Left lung (tissue), 10 donors: ENCODE results near the gene FOLR3. TPM values are rescaled to one million over a fixed set of nuclear protein-coding genes. Genes with fewer than 3 reads are reported as not detected.

Experiments used
- ATAC-seq: fragments of 200-7000 bp; cut with Tn5 transposase; one replicate; pipeline ENCODE4 v1.9.1; 2020; ENCODE audit warnings: moderate library complexity
- DNase-seq, 4 donors: peaks; one replicate each; pipeline ENCODE4 v3.0.0-alpha.2; 2013 to 2020
- H3K27ac ChIP-seq, 2 donors: fragments of 200-600 bp; sonication (generic) in 1 of 2; one replicate each; pipeline versions ENCODE4 v1.5.0 to v1.8.0; 2020 to 2021
- H3K27me3 ChIP-seq, 2 donors: fragments of 200-600 bp; sonication (generic) in 1 of 2; one replicate each; pipeline versions ENCODE4 v1.5.0 to v1.8.0; 2020 to 2021
- H3K36me3 ChIP-seq, 2 donors: fragments of 200-600 bp; sonication (generic) in 1 of 2; one replicate each; pipeline versions ENCODE4 v1.5.0 to v1.8.0; 2020 to 2021
- H3K4me1 ChIP-seq, 2 donors: fragments of 200-600 bp; one replicate each; pipeline ENCODE4 v1.8.0; 2021
- H3K4me3 ChIP-seq, 2 donors: fragments of 200-600 bp; sonication (generic) in 1 of 2; one replicate each; pipeline versions ENCODE4 v1.5.0 to v1.8.0; 2020 to 2021; ENCODE audit warnings: mild to moderate bottlenecking in 1 of 2
- H3K9me3 ChIP-seq, 2 donors: fragments of 200-600 bp; sonication (generic) in 1 of 2; one replicate each; pipeline versions ENCODE4 v1.5.0 to v1.8.0; 2020 to 2021
- intact Hi-C, 2 donors: fragments of 100-400 bp; cut with DNase I; formaldehyde crosslinking; loops; one replicate each; pipeline versions ENCODE4 v1.11.2 to v1.14.2; 2022
- polyA plus RNA-seq, 6 donors: library from polyadenylated mRNA; unstranded; fragments of 120-200 nt; gene quantifications; one replicate each; pipeline ENCODE4 v1.2.1, GENCODE V29; 2013; ENCODE audit not compliant: insufficient read length in 6 of 6
- total RNA-seq, 2 donors: library from RNA; stranded (reverse); fragmentation: NEBNext Ultra II Directional; extraction: Animal tissue kit (Norgen Biotek cat#: 25700); gene quantifications; one replicate each; pipeline ENCODE4 v1.2.1, GENCODE V29; 2021
- TF ChIP-seq, protein P1 (sequence below), 2 donors: fragments of 200-600 bp; sonication (generic) in 1 of 2; IDR thresholded peaks; one replicate each; pipeline versions ENCODE4 v1.5.0 to v1.8.0; 2021; ENCODE audit warnings: antibody characterized with exemption in 2 of 2
- donor health status: DM: no; HTN: yes; CAD: no.
- donor health status: DM: no; HTN: no; CAD: no.

The FOLR3 gene
- total and polyA plus RNA-seq, 8 donors: 0.32 to 15.6 (median 2.0) TPM

DNA sequence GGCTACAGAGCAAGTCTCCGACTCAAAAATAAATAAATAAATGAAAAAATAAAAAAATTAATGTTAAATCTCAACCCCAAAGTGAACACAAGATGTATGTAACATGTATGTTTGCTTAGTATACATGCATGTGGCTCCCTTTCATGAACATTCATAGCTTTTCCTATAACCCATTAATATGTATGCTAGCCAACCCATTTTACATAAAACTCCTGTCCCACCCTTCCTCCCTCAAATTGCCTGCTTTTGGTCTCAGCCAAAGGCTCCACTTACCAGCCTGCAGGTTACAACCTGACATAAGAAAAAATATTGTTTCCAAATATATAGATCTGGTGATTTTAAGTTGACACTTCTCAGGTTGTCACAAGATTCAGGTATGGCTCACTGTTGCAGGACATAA lies 52.7 kb downstream of the FOLR3 start:
- TF ChIP-seq, protein P1, sequence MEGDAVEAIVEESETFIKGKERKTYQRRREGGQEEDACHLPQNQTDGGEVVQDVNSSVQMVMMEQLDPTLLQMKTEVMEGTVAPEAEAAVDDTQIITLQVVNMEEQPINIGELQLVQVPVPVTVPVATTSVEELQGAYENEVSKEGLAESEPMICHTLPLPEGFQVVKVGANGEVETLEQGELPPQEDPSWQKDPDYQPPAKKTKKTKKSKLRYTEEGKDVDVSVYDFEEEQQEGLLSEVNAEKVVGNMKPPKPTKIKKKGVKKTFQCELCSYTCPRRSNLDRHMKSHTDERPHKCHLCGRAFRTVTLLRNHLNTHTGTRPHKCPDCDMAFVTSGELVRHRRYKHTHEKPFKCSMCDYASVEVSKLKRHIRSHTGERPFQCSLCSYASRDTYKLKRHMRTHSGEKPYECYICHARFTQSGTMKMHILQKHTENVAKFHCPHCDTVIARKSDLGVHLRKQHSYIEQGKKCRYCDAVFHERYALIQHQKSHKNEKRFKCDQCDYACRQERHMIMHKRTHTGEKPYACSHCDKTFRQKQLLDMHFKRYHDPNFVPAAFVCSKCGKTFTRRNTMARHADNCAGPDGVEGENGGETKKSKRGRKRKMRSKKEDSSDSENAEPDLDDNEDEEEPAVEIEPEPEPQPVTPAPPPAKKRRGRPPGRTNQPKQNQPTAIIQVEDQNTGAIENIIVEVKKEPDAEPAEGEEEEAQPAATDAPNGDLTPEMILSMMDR (IDR thresholded peaks at IDR 0.05): no peak
- peaks cover 3 to 11% of the 10 kb centered on the region in 2 donors for H3K4me1 ChIP-seq
- H3K36me3 ChIP-seq: no peaks in the 10 kb centered on the region
- no peaks in the 10 kb centered on the region for H3K27me3 ChIP-seq
- intact Hi-C loops: no loop called here
- DNase-seq (no peak), ATAC-seq (no peak)
- no peaks in the 10 kb centered on the region for H3K9me3 ChIP-seq
- H3K27ac ChIP-seq: no peak overlapping the region
- H3K4me3 ChIP-seq: no peak overlapping the region

Other genes starting within 250 kb of the FOLR3 start
- gene XNDC1N, start 207.1 kb upstream of the FOLR3 start, total RNA-seq: 1 to 10 TPM; 5.6 to 7.7 TPM
- gene XNDC1N, start 207.1 kb upstream of the FOLR3 start, polyA plus RNA-seq: 1 to 10 TPM; 6.5 to 9.9 (median 8.8) TPM
- 10 to 100 TPM; 30.3 to 31.4 TPM for gene RNF121, start 206.7 kb upstream of the FOLR3 start, total RNA-seq
- gene RNF121, start 206.7 kb upstream of the FOLR3 start, polyA plus RNA-seq: 10 to 100 TPM; 31.6 to 40.6 (median 34.5) TPM
- 10 to 100 TPM; 15.2 to 20.1 TPM for gene IL18BP, start 136.8 kb upstream of the FOLR3 start, total RNA-seq
- gene IL18BP, start 136.8 kb upstream of the FOLR3 start, polyA plus RNA-seq: 10 to 100 TPM in 4 of 6 donors, 1 to 10 TPM in 2; 8.9 to 16.6 (median 10.5) TPM
- gene NUMA1, start 55.2 kb upstream of the FOLR3 start, total RNA-seq: 100 to 1,000 TPM; 144 to 174 TPM
- 100 to 1,000 TPM; 319 to 365 (median 349) TPM for gene NUMA1, start 55.2 kb upstream of the FOLR3 start, polyA plus RNA-seq
- gene LRRC51, start 54.9 kb upstream of the FOLR3 start, total RNA-seq: 10 to 100 TPM in 1 of 2 donors, 1 to 10 TPM in 1; 6.7 to 13.0 TPM
- gene LRRC51, start 54.9 kb upstream of the FOLR3 start, polyA plus RNA-seq: 10 to 100 TPM; 20.0 to 29.7 (median 21.4) TPM
- 100 to 1,000 TPM; 101 to 118 TPM for gene LAMTOR1, start 32.4 kb upstream of the FOLR3 start, total RNA-seq
- gene LAMTOR1, start 32.4 kb upstream of the FOLR3 start, polyA plus RNA-seq: 100 to 1,000 TPM in 5 of 6 donors, 10 to 100 TPM in 1; 92.5 to 116 (median 112) TPM
- not detected for gene TOMT, start 29.8 kb upstream of the FOLR3 start, total RNA-seq
- not detected for gene TOMT, start 29.8 kb upstream of the FOLR3 start, polyA plus RNA-seq
- 10 to 100 TPM; 27.1 to 29.3 TPM for gene ANAPC15, start 23.0 kb upstream of the FOLR3 start, total RNA-seq
- 10 to 100 TPM; 38.6 to 52.6 (median 41.7) TPM for gene ANAPC15, start 23.0 kb upstream of the FOLR3 start, polyA plus RNA-seq
- 100 to 1,000 TPM in 1 of 2 donors, 10 to 100 TPM in 1; 80.8 to 409 TPM for gene FOLR1, start 56.4 kb downstream of the FOLR3 start, total RNA-seq
- 10 to 100 TPM; 53.5 to 88.6 (median 64.4) TPM for gene FOLR1, start 56.4 kb downstream of the FOLR3 start, polyA plus RNA-seq
- 10 to 100 TPM; 20.9 to 50.2 TPM for gene FOLR2, start 81.1 kb downstream of the FOLR3 start, total RNA-seq
- 10 to 100 TPM; 14.5 to 20.4 (median 17.3) TPM for gene FOLR2, start 81.1 kb downstream of the FOLR3 start, polyA plus RNA-seq
- 100 to 1,000 TPM; 159 to 201 TPM for gene INPPL1, start 89.0 kb downstream of the FOLR3 start, total RNA-seq
- 100 to 1,000 TPM; 140 to 218 (median 165) TPM for gene INPPL1, start 89.0 kb downstream of the FOLR3 start, polyA plus RNA-seq
- gene PHOX2A, start 108.5 kb downstream of the FOLR3 start, total RNA-seq: not detected
- gene PHOX2A, start 108.5 kb downstream of the FOLR3 start, polyA plus RNA-seq: not detected